Stimulated activated CD4-positive, alpha-beta T cell treated with anti-CD3 and anti-CD28 coated beads, Interleukin-1b, Interleukin-23, amount 100 ng/mL, for 24 hours (primary cell): ENCODE results near the gene LMTK3.
"Not testable (repeated sequence)": the region's sequence is repeated elsewhere in the genome, so short reads cannot be mapped to it uniquely, and the experiment has no call there.

Experiments used
- DNase-seq, 4 experiments: peaks; one replicate each; pipeline ENCODE4 v3.0.0-alpha.2; 2020; ENCODE audit warnings: low read depth in 4 of 4, low spot score in 1 of 4

Gene LMTK3

DNA sequence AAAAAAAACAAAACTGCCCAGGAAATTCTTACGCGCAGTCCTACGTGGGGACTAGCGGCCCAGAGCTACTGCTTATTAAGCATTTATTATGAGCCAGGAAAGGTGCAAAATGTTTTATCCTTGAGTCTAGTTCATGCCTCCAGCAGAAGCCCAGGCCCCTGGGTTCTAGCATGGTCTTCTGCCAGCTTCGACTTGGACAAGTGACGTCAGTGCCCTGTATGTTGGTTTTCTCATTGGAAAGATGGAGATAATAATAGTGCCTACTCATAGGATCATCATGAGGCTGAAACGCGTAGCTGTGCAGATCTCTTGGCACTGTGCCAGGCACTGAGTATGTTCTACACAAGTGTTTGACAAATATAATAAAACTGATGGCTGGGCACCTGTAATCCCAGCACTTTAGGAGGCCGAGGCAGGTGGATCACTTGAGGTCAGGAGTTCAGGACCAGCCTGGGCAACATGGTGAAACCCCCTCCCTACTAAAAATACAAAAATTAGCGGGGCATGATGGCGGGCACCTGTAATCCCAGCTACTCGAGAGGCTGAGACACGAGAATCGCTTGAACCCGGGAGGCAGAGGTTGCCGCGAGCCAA, 28.0 kb upstream of the LMTK3 start:
- no peak for DNase-seq

DNA sequence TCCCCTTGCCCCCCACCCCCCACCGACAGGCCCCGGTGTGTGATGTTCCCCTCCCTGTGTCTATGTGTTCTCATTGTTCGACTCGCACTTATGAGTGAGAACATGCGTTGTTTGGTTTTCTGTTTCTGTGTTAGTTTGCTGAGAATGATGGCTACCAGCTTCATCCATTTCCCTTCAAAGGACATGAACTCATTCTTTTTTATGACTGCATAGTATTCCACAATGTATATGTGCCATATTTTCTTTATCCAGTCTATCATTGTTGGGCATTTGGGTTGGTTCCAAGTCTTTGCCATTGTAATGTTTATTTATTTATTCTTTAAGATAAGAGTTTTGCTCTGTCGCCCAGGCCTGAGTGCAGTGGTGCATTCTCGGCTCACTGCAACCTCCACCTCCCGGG, 26.4 kb upstream of the LMTK3 start:
- not testable (repeated sequence) for DNase-seq

DNA sequence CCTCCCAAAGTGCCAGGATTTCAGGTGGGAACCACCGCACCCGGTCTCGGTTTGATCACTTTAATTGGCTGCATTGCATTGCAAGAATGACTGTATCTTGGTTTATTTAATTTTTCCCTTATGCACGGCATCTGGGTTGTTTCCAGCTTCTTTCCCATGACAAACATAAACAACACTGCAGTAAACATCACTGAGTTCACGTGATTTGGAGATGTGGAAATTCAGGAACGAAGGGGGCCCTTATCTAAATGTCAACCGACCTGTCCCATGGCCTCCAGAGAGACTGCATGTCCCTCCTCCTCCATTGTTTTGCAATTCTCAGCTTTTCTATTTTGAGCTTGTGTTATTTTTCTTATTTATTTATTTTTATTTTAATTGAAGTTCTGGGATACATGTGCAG, 25.9 kb upstream of the LMTK3 start:
- DNase-seq = no peak

DNA sequence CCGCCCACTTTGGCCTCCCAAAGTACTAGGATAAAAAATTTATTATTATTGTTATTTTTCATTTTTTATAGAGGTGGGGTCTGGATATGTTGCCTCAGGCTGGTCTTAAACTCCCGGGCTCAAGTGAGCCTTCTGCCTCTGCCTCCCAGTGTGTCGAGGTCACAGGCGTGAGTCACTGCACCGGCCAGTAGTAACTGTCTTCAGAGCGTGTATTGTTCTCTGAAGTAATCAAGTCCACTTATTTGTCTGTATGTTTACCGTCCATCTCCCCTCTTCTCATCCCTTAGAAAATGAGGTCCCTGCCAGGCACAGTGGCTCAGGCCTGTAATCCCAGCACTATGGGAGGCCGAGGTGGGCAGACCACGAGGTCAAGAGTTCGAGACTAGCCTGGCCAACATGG, 22.1 kb upstream of the LMTK3 start:
- no peak for DNase-seq

DNA sequence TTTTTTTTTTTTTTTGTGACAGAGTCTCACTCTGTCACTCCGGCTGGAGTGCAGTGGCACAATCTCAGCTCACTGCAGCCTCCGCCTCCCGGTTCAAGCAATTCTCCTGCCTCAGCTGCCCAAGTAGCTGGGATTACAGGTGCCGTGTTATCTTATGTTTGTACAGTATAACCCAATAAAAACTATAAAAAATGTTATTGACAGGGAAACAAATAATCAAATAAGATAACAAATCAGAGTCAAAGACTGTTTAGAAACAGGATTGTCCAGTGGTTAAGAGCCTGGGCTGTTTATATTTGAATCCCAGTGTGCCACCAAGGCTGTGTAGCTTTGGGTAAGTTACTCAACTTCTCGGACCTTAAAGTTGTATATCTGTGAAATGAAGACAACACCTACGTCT, 19.1 kb upstream of the LMTK3 start:
- DNase-seq = no peak

DNA sequence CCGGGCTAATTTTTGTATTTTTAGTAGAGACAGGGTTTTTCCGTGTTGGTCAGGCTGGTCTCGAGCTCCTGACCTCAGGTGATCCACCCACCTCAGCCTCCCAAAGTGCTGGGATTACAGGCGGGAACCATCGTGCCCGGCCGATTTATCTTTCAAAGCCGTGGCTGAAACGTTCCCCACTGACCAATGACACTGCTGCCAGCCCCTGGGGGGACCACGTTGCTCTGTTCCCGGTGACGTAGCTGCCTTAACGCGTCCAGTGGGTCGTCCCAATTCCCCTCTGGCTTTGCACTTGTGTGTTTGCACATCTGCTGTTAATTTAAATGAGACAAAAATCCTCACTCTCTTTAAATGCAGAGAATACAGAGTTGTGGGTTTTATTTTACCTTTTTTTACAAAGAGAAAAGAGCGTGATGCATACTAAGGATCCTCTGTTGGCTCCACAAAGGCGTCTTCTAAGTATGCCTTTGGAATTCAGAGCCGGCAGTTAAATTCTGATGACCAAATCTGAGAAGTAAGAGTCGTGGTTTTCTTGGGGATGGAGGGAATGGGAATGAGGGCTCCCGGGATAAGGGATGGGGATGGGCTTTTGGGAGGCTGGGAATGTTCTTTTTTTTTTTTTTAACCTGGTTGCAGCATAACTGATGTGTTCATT, 18.6 kb upstream of the LMTK3 start:
- DNase-seq = no peak

DNA sequence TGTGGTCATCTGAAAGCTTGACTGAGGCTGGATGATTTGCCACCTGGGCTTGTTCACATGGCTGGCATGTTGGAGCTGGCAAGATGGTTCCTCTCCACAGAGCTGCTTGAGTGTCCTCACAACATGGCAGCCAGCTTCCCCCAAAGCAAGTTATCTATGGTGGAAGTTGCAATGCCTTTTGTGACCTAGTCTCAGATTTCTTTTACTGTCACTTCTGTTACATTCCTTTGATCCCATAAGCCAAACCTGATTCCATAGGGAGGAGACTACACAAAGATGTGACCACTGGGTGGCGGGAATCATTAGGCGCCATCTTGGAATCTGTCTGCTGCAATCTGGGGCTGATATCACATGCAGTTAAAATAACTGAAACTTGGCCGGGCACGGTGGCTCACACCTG, 17.5 kb upstream of the LMTK3 start:
- DNase-seq = no peak

DNA sequence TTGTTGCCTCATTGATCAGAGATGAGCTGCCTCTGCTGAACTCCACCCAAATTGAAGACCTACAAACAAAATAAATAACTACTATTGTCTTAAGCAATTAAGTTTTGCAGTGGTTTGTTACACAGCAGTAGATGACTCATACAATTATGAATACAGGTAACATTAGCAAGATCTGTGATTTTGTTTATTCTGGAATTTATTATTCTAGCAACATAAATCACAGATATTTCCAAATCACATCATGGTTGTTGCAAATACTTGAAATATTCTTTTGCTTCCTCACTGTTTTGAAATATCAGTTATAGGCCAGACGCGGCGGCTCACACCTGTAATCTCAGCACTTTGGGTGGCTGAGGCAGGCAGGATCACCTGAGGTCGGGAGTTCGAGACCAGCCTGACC, 13.1 kb upstream of the LMTK3 start:
- DNase-seq = no peak

DNA sequence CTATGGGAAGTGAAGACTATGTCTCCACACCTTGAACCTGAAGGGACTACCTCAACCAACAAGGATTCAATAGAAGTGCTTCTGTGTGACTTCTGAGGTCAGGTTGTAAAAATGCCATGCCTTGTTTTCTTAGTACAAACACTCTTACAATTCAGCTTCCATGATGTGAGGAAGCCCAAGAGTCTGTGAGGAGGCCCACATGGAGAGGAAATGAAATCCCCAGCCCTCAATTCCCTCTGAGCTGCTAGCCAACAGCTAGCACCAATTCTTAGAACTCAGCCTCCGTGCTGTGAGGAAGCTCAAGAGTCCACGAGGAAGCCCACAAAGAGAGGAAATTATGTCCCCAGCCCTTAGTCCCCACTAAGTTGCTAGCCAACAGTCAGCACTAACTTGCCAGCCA, 12.6 kb upstream of the LMTK3 start:
- DNase-seq = no peak

DNA sequence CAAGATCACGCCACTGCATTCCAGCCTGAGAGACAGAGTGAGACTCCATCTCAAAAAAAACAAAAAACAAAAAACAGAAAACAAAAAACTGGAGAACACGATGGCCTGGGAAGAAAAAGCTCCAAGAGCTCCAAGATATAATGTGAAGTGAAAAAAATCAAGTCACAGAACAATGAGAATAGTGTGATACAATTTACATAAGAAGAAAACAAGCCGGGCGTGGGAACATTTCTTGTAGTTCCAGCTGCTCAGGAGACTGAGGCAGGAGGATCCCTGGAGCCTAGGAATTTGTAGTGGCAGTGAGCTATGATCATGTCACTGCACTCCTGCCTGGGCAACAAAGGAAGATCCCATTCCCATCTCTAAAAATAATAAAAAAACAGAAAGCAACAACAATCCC, 8.5 kb upstream of the LMTK3 start:
- no peak for DNase-seq

DNA sequence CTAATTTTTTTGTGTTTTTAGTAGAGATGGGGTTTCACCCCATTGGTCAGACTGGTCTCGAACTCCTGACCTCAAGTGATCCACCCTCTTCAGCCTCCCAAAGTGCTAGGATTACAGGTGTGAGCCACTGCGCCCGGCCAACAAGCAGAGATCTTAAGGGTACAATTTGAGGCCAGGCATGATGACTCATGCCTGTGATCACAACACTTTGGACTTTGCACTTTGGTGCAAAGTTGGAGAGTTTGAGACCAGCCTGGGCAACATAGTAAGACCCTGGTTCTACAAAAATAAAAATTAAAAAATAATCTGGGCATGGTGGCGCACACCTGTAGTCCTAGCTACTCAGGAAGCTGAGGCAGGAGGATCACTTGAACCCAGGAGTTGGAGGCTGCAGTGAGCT, 7.8 kb upstream of the LMTK3 start:
- not testable (repeated sequence) for DNase-seq

DNA sequence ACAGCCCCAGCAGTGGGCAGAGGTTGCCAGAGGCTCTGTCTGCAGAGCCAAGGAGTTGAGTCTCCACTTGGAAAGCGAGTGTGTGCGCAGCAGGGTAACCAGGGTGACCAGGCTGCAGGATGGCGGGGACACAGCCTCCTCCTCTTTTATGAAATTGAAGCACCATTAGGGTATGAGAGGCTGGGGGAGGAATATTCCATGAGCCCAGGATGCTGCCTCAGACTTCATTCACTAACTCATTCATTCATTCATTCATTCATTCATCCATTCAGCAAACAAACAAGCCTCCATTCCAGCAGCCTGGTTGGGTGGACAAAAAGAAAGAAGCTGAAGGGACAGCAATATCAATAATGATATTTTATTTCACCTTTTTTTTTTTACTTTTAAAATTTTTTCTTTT, 6.6 kb upstream of the LMTK3 start:
- no peak for DNase-seq

DNA sequence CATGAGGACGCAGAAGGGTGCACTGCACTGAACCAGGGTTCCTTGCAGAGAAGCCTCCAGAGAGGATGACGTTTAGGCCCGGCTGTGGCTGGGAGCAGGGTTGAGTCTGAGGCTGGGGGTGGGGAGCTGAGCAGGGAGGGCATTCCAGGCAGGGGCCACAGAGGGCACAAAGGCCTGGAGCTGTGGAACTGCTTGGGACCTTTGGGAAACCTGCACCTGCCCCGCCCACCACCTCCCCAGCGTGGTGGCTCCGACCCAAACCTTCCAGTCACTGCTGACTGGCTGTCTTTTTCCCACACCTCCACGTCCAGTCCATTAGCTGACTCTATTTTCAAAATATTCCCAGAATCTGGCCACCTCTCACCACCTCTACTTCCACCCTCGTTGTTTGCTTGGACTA, 4.9 kb upstream of the LMTK3 start:
- DNase-seq = no peak

DNA sequence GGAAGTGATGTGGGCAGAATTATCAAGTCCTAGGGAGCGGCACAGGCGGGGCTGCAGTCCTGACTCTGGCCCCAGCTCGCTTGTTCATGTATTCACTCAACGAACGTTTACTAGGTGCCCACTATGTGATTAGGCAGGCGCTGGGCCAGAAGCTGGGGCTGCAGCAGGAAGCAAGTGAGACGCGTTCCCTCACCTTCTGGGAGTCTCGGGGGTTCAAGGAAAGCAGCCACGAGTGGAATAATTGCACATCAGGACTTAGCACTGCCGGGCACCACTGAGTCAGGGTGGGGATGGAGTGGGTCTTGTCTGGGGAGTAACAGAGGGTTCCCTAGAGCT, 2.5 kb upstream of the LMTK3 start:
- DNase-seq = no peak

DNA sequence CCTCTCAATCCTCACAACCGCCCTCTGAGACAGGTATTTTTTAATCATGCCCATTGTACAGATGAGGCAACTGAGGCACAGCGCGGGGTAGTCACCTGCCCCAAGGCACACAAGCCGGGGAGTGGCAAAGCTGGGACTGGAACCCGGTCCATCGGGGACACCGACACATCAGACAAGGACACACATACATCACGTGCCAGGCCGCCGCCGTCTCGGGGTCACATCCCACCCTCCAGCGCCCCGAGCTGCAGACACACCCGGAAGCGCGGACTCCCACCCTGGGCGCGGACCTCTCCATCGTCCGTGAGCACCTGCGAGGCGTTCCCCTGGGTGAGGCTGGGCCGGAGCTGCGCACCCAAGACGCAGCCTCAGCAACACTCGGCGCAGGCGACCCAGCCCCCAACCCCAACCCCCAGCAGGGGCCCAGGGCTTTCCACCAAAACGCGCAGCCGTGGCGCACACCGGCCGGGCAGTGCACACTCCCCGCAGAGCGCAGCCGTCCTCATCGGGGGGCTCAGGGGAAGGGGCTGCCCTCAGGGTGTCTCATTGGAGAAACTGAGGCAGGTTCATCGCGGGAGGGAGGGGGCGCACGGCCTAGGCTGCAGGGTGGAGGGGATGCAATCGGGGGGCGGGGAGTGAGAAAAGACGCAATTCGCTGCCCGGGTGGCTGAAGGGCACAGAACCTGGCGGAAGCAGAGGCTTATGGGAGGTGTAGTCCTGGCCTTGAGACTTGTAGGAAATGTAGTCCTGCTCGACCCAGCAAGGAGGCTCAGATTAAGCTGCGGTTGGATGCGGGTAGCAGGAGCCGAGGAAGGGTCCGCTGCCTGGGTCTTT, 1.9 kb upstream of the LMTK3 start:
- DNase-seq = peak in 3 of 4 experiments; percentile 54 to 67 (median 59)

DNA sequence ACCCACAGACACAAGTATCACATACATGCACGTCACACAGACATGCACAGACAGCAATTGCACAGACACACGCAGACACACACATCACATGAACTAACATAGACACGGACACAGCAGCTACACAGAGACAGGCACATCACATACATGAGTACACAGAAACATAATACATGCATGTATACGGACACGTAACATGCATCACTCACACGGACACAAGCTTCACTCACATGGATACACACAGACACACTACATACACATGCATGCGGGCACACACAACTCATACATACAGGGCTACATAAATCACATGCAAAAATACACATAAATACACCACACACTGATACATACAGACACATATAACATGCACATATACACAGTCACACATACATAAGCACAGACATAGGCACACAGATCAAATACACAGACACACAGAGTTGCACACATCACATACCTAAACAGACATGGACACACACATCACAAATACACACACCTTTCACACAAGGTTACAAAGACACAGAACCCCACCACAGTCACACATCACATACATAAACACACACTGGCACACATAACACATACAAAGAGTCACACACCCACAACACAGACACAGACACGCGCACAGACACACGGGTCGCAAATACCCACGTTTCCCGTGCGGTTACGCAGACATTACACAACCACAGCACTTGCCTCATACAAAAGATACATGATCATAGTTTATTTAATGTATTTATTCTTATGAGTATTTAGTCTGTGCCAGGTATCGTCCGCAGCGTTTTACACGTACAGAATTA, 1.1 kb upstream of the LMTK3 start:
- DNase-seq = no peak

DNA sequence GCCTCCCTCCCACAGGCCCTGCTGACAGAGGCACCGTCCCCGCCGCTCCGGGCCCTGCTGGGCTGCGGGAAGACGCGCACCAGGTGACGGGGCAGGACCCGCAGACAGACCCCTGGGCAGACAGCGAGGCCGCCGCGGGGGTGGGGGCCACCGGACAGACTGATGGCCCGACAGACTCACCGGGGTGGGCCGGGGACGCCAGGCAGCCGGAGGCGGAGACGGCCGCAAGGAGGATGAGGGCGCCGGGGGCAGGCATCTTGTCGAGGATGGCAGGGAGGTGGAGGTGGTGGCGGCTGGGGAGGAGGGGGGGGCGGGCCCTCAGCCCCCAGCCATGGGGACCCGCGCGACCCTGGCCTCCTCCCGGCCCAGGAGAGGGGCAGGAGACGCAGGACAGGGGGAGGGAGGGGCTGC, 309 bp downstream of the LMTK3 start:
- no peak for DNase-seq

DNA sequence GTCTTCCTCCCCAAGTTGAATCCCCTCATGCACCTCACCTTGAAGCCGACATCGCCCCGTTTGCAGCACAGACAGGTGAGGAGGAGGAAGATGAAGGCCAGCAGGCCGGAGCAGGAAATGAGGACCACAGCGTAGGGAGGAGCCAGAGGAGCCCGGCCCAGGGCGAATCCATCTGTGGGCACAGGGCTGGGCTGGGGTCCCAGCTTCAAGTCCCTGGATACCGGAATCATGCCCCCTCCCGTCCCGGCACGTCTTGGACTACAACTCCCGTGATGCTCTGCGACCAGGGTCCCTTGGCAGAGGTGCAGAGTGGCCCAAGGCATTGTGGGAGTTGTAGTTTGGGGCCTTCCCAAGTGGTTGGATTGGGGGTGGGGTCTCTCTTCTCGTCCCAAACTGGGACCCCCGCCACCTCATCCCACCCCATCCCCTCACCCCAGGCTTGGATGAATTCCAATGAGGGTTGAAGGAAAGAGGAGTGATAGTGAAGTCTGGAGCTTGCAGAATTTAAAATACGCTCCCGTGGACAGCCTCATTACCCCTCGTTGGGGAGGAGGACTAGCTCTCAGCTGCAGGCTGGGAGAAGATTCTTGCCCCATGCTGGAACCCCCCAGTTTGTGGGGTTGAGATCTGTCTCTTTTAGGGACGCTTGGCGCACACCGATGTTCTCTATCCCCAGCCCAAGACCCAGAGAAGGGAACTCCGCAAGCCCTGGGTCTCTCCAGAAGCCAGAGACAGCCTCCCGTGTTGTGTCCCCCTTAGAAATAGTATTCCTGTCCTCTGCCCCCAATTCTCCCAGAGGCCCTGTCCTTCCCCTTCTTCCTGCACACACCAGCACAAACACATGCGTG, 990 bp downstream of the LMTK3 start:
- peak in 3 of 4 experiments; percentile 57 to 71 (median 65) for DNase-seq

DNA sequence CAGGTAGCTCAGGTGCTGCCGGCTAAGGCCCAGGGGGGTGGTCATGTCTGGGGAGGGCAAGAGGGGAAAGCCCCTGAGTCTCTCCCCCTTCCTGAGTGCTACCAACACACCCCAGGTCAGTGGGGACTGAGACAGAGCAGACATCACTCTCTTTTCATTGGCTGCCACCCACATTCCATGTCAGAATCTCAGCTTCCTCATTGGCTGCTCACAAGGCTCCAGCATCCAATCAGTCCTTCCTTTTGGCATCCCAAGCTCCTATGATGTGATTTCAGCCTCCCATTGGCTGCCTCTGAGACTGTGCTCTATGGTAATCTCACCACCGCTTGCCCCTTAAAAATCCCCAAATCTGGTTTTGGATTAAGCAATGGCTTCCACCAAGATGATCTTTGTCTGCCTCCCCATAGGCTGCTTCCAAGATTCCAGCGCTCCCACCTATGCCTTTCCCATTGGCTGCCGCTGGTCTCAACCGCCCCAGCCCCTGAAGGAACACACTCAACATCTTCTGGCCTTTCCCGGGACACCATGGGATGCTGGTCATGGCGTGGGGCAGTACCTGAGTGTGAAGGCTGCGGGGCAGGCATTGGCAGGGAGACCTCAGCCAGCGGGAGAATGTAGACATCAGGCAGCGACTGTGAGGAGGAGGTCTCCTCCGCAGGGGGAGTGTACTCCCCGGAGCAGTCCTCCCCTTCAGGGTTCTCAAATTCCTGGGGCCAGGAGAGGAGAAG, 2.0 kb downstream of the LMTK3 start:
- DNase-seq = no peak

DNA sequence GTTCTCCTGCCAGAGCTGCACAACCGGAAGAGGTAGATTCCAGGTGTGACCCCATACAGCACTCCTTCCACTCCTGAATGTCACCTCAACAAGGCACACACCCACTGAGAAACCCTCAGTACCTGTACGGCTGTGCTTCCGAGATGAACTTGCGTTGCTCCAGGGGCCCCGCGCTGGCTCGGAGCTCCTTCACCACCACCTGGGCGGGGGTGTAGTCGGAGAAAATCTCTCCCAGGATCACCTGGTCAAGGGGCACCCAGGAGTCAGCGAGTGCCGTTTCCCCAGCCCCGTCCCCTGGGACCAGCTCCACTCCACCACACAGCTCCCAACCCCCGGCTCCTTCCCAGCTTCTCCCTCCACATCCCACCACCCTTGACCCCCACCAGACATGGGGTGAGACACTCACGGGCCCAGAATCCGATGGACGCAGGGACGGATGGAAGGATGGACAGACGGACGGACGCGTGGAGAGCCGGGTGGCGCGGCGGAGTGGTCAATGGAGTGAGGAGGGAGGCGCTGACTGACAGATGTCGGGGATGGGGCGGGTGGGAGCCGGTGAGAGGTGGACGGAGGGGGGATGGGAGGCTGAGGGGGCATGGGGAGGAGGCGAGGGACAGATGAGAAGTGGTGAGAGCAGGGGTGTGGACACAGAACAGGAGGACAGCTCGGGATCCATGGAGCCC, 2.8 kb downstream of the LMTK3 start:
- no peak for DNase-seq
